ENCODE data around the gene GSX2.

- TF ChIP-seq, protein P1, sequence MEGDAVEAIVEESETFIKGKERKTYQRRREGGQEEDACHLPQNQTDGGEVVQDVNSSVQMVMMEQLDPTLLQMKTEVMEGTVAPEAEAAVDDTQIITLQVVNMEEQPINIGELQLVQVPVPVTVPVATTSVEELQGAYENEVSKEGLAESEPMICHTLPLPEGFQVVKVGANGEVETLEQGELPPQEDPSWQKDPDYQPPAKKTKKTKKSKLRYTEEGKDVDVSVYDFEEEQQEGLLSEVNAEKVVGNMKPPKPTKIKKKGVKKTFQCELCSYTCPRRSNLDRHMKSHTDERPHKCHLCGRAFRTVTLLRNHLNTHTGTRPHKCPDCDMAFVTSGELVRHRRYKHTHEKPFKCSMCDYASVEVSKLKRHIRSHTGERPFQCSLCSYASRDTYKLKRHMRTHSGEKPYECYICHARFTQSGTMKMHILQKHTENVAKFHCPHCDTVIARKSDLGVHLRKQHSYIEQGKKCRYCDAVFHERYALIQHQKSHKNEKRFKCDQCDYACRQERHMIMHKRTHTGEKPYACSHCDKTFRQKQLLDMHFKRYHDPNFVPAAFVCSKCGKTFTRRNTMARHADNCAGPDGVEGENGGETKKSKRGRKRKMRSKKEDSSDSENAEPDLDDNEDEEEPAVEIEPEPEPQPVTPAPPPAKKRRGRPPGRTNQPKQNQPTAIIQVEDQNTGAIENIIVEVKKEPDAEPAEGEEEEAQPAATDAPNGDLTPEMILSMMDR (conservative IDR thresholded peaks at IDR 0.05; ENCODE audit: low read depth, low read length), result no peak
- TF ChIP-seq ELK1 (IDR thresholded peaks at IDR 0.05; ENCODE audit: borderline replicate concordance, low read depth, low read length) (no peak), CEBPB (IDR thresholded peaks at IDR 0.05; ENCODE audit: low read depth, low read length) (no peak), POLR2A (IDR thresholded peaks at IDR 0.05; ENCODE audit: low read depth, low read length) (no peak), RAD21 (IDR thresholded peaks at IDR 0.05; ENCODE audit: low read length) (no peak), SMC3 (IDR thresholded peaks at IDR 0.05; ENCODE audit: low read depth, low read length) (no peak), MAFK (IDR thresholded peaks at IDR 0.05; ENCODE audit: low read depth, low read length) (no peak), RFX5 (IDR thresholded peaks at IDR 0.05; ENCODE audit: low read depth, low read length) (no peak), BHLHE40 (IDR thresholded peaks at IDR 0.05; ENCODE audit: low read depth, low read length) (no peak)
Measured at GRCh38 chr4:54066088-54066415, 33.9 kb upstream of the GSX2 start.

Measured in IMR-90 (cell line).